GM19035 (cell line): ENCODE measurements around the gene SH3BGRL3.
A peak's percentile ranks its signal among the peaks of the same experiment; 100 is the strongest.
"Not testable (repeated sequence)": the region's sequence is repeated elsewhere in the genome, so short reads cannot be mapped to it uniquely, and the experiment has no call there.

ENCODE experiments used
- ATAC-seq: cut with Tn5 transposase; IDR thresholded peaks from one replicate; pipeline ENCODE4 v1.9.1; 2021; ENCODE audit not compliant: unreplicated experiment

The SH3BGRL3 gene

DNA sequence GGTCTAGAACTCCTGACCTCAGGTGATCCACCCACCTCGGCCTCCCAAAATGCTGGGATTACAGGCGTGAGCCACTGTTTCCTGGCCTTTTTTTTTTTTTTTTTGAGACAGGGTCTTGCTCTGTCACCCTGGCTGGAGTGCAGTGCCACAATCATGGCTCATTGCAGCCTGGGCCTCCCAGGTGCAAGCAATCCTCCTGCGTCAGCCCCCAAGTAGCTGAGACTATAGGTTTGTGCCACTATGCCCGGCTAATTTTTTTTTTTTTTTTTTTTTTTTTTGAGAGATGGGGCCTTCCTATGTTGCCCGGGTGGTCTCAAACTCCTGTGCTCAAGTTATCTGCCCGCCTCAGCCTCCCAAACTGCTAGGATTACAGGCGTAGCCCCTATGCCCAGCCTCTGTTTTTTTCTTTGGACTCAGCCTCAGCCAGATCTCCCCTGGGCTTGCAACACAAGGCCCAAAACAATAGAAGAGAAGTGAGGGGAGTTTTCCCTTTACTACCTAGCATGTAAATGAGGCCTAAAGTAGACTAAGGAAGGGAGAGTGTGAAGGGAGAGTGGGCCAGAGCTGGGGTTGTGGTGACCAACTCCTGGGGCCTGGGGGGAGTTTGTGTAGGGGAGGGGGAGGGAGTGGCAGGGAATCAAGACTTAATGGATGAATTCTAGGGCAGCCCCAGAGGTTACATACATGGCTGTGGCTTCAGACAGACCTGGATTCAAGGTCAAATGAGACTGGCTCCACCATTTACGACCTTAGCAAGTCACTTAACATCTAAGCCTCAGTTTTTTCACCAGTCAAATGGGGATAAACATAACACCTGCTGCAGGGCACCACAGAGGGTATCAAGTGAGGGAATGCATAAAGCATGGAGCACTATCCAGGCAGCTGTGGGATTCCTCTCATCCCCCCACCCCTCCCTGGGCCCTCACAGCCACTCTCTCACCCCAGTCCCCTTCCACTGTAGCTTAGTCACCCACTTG lies 36.3 kb downstream of the SH3BGRL3 start:
- no peak for ATAC-seq

- no peak for ATAC-seq
These were observed 37.3 kb downstream of the SH3BGRL3 start for GRCh38 chr1:26317146-26317545.

GRCh38 chr1:26317612-26318337 lies 37.9 kb downstream of the SH3BGRL3 start, which contains the start of gene CD52:
Gene CD52 (plus strand): TSS chr1:26317958. CDS start chr1:26318018, 60 bp downstream.
- ATAC-seq = peak; percentile 40

GRCh38 chr1:26318338-26319064 lies 38.6 kb downstream of the SH3BGRL3 start:
- no peak for ATAC-seq

- ATAC-seq = no peak
These were observed 41.0 kb downstream of the SH3BGRL3 start for GRCh38 chr1:26320896-26321295.

GRCh38 chr1:26321315-26322041 lies 41.6 kb downstream of the SH3BGRL3 start:
- no peak for ATAC-seq

DNA sequence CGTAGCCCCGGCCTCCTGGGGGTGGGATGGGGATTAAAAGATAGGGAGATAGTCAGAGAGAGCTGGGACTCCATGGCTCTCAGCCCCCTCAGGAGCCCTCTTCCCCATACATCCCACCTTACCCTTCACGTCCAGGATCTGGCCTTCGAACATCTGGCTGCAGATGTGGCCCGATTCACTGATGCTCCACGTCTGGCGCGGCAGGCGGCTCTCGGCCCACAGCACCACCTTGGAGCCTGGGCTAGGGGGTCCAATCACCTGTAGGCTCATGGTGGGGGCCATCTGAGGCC lies 42.1 kb downstream of the SH3BGRL3 start:
- no peak for ATAC-seq

DNA sequence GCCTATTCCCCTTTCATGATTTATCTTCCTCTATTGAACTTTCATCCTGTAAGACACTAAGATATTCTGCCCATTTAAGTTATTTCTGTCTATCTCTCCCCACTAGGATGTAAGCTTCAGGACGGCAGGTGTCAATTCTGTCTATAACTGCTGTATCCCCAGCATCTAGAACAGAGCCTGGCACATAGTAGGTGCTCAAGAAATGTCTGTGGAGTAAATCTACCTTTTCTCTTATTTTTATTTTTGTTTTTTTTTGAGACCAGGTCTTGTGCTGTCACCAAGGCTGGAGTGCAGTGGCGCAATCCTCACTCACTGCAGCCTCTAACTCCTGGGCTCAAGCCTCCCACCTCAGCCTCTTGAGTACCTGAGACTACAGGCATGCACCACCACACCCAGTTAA lies 43.5 kb downstream of the SH3BGRL3 start:
- ATAC-seq = no peak

GRCh38 chr1:26324550-26324949 lies 44.7 kb downstream of the SH3BGRL3 start:
- ATAC-seq = no peak

DNA sequence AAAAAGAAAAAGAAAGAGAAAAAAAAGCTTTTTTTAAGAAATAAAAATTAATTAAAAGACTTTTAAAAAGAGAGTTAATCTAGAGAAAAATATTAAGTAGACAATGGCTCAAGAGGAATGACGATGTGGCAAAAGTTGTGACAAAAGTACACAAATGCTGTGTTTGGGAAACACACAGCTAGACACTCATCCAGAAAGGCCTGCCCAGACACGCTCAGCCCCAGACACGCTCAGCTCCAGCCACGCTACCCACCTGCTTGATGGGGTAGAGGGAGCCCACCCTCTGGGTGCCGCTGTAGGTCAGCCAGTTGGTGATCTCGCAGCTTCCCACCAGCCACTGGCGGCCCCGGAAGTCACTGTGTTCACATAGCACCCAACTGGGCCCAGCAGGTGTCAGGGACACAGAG lies 48.1 kb downstream of the SH3BGRL3 start:
- ATAC-seq = no peak

DNA sequence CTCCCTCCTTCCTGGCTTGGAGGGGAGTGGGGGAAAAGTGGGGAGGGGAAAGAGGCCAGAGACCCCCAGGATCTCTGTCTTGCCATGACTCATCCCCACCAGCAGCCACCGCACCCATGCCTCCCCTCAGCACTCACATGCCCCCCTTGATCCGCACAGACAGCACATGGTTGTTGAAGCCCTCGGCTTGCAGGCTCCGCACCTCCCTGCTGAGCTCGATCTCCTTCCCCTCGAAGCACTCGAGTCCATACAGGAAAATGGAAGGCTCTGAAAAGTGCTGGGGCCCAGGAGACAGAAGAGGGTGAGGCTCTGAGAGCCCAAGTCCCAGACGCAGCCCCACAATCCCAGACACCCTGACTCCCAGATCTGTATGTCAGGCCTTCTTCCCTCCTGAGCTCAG lies 48.7 kb downstream of the SH3BGRL3 start:
- no peak for ATAC-seq

GRCh38 chr1:26329380-26329779 lies 49.5 kb downstream of the SH3BGRL3 start:
- ATAC-seq = not testable (repeated sequence)

- no peak for ATAC-seq
These were observed 50.4 kb downstream of the SH3BGRL3 start for GRCh38 chr1:26330276-26330675.
